ENCODE results near the gene TIMM23B.
"Not testable (repeated sequence)": the region's sequence is repeated elsewhere in the genome, so short reads cannot be mapped to it uniquely, and the experiment has no call there.

DNA sequence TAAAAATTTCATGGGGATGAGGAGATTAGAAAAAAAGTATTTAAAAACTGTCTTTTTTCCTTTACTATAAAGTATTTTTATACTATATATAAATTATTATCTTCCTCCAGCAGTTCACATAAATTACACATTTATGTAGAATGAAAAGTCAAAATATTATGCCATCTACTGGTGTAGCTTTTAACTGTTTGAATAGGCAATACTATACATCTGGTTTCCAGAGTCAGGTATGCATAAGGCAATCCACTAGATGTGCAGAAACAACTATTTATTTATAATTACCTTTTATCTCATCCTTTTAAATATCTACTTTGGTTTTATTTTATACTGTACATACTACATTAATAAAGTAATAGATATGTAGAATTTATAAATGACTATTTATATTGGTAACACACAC lies 25.4 kb upstream of the TIMM23B start:
- not testable (repeated sequence) for TF ChIP-seq MYC (IDR thresholded peaks at IDR 0.05; ENCODE audit: low read depth, low read length)
- TF ChIP-seq, protein P1, sequence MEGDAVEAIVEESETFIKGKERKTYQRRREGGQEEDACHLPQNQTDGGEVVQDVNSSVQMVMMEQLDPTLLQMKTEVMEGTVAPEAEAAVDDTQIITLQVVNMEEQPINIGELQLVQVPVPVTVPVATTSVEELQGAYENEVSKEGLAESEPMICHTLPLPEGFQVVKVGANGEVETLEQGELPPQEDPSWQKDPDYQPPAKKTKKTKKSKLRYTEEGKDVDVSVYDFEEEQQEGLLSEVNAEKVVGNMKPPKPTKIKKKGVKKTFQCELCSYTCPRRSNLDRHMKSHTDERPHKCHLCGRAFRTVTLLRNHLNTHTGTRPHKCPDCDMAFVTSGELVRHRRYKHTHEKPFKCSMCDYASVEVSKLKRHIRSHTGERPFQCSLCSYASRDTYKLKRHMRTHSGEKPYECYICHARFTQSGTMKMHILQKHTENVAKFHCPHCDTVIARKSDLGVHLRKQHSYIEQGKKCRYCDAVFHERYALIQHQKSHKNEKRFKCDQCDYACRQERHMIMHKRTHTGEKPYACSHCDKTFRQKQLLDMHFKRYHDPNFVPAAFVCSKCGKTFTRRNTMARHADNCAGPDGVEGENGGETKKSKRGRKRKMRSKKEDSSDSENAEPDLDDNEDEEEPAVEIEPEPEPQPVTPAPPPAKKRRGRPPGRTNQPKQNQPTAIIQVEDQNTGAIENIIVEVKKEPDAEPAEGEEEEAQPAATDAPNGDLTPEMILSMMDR (IDR thresholded peaks at IDR 0.05; ENCODE audit: low read depth, low read length): not testable (repeated sequence)

All from NB4 (cell line).